NCI-H524 (cell line): ENCODE data around the gene PHF24.
"Not testable (repeated sequence)": the region's sequence is repeated elsewhere in the genome, so short reads cannot be mapped to it uniquely, and the experiment has no call there.

Experiments used
- DNase-seq, 2 experiments: peaks; one replicate each; lab custom pipeline; 2025; lab: John Stamatoyannopoulos, UW

Gene PHF24

GRCh38 chr9:34997379-34997781, 39.3 kb downstream of the PHF24 start:
- no peak for DNase-seq

- no peak for DNase-seq
Observed at GRCh38 chr9:34998266-34998665, 40.2 kb downstream of the PHF24 start.

- no peak for DNase-seq
Observed at GRCh38 chr9:34999576-34999975, 41.5 kb downstream of the PHF24 start.

- no peak for DNase-seq
Observed at GRCh38 chr9:35000535-35001284, 42.6 kb downstream of the PHF24 start.

GRCh38 chr9:35001285-35001677, 43.2 kb downstream of the PHF24 start:
- no peak for DNase-seq

- no peak for DNase-seq
Observed at GRCh38 chr9:35001803-35002502, 43.9 kb downstream of the PHF24 start.

GRCh38 chr9:35002623-35003022, 44.5 kb downstream of the PHF24 start:
- DNase-seq: no peak

- DNase-seq: not testable (repeated sequence)
Observed at GRCh38 chr9:35004299-35004698, 46.2 kb downstream of the PHF24 start.

- no peak for DNase-seq
Observed at GRCh38 chr9:35010351-35010958, 52.4 kb downstream of the PHF24 start.

GRCh38 chr9:35014517-35014916, 56.4 kb downstream of the PHF24 start:
- DNase-seq: no peak

GRCh38 chr9:35023443-35023842, 65.4 kb downstream of the PHF24 start:
- DNase-seq: not testable (repeated sequence)

- DNase-seq: no peak
Observed at GRCh38 chr9:35026671-35027070, 68.6 kb downstream of the PHF24 start.

GRCh38 chr9:35027374-35027773, 69.3 kb downstream of the PHF24 start:
- no peak for DNase-seq

GRCh38 chr9:35027860-35028259, 69.8 kb downstream of the PHF24 start:
- no peak for DNase-seq

- no peak for DNase-seq
Observed at GRCh38 chr9:35028341-35028740, 70.3 kb downstream of the PHF24 start.

- DNase-seq: no peak
Observed at GRCh38 chr9:35029241-35029640, 71.2 kb downstream of the PHF24 start.

GRCh38 chr9:35029852-35030251, 71.8 kb downstream of the PHF24 start:
- no peak for DNase-seq
